ENCODE measurements around the gene VIPR2. TPM values are rescaled to one million over a fixed set of nuclear protein-coding genes. Genes with fewer than 3 reads are reported as not detected.

VIPR2 gene
- total RNA-seq, 1 donor from 2014 or later = not detected

- no peak for TF ChIP-seq CTCF (IDR thresholded peaks at IDR 0.05; ENCODE audit: insufficient read depth, low read length, severe bottlenecking)
- FAIRE-seq (no peak), DNase-seq (ENCODE audit: low read depth) (no peak)
- no peaks in the 10 kb centered on the region for H3K36me3 ChIP-seq (ENCODE audit: control insufficient read depth, insufficient read depth, low read length)
- no peaks in the 10 kb centered on the region for H3K27me3 ChIP-seq (ENCODE audit: control insufficient read depth, insufficient read depth, low read length)
- no peak overlapping the region for H3K4me3 ChIP-seq (ENCODE audit: low read depth, low read length)
These were observed 48.7 kb downstream of the VIPR2 start for GRCh38 chr7:159095979-159096411.

- no peaks in the 10 kb centered on the region for H3K27me3 ChIP-seq (ENCODE audit: control insufficient read depth, insufficient read depth, low read length)
- no peak for DNase-seq (ENCODE audit: low read depth)
- no peak for TF ChIP-seq CTCF (IDR thresholded peaks at IDR 0.05; ENCODE audit: insufficient read depth, low read length, severe bottlenecking)
- no peak overlapping the region for H3K4me3 ChIP-seq (ENCODE audit: low read depth, low read length)
- no peak for FAIRE-seq
- no peaks in the 10 kb centered on the region for H3K36me3 ChIP-seq (ENCODE audit: control insufficient read depth, insufficient read depth, low read length)
These were observed 49.5 kb downstream of the VIPR2 start for GRCh38 chr7:159094919-159095915.

GRCh38 chr7:159094023-159094740 lies 50.5 kb downstream of the VIPR2 start:
- no peak for DNase-seq (ENCODE audit: low read depth)
- Histone ChIP-seq H3K4me3 (ENCODE audit: low read depth, low read length) (no peak overlapping the region), H3K36me3 (ENCODE audit: control insufficient read depth, insufficient read depth, low read length) (no peaks in the 10 kb centered on the region), H3K27me3 (ENCODE audit: control insufficient read depth, insufficient read depth, low read length) (no peaks in the 10 kb centered on the region)
- no peak for TF ChIP-seq CTCF (IDR thresholded peaks at IDR 0.05; ENCODE audit: insufficient read depth, low read length, severe bottlenecking)
- FAIRE-seq = no peak

- no peak for TF ChIP-seq CTCF (IDR thresholded peaks at IDR 0.05; ENCODE audit: insufficient read depth, low read length, severe bottlenecking)
- Histone ChIP-seq H3K4me3 (ENCODE audit: low read depth, low read length) (no peak overlapping the region), H3K36me3 (ENCODE audit: control insufficient read depth, insufficient read depth, low read length) (no peaks in the 10 kb centered on the region), H3K27me3 (ENCODE audit: control insufficient read depth, insufficient read depth, low read length) (no peaks in the 10 kb centered on the region)
- DNase-seq (ENCODE audit: low read depth) = no peak
- FAIRE-seq = no peak
These were observed 51.2 kb downstream of the VIPR2 start for GRCh38 chr7:159093351-159093971.

GRCh38 chr7:159092701-159093121 lies 52.0 kb downstream of the VIPR2 start:
- DNase-seq (ENCODE audit: low read depth) (no peak), FAIRE-seq (no peak)
- TF ChIP-seq CTCF (IDR thresholded peaks at IDR 0.05; ENCODE audit: insufficient read depth, low read length, severe bottlenecking) = no peak
- Histone ChIP-seq H3K36me3 (ENCODE audit: control insufficient read depth, insufficient read depth, low read length) (no peaks in the 10 kb centered on the region), H3K4me3 (ENCODE audit: low read depth, low read length) (no peak overlapping the region), H3K27me3 (ENCODE audit: control insufficient read depth, insufficient read depth, low read length) (no peaks in the 10 kb centered on the region)

All from bronchial epithelial cell (primary cell).